GM06990 (cell line): ENCODE results near the gene SPRYD3.

Experiments
- DNase-seq: peaks from one replicate; pipeline ENCODE4 v3.0.0-alpha.2; 2011; ENCODE audit not compliant: insufficient read length; ENCODE audit errors: extremely low read depth
- H3K27me3 ChIP-seq: replicated peaks from 2 replicates; pipeline ENCODE4 v1.6.0; 2011; ENCODE audit warnings: low read length; ENCODE audit not compliant: control insufficient read depth, insufficient read depth
- H3K36me3 ChIP-seq: 2 replicates; pipeline ENCODE4 v1.5.1; 2011; ENCODE audit warnings: low read length; ENCODE audit not compliant: control insufficient read depth, insufficient read depth
- H3K4me3 ChIP-seq: replicated peaks from 2 replicates; pipeline ENCODE4 v1.5.1; 2011; ENCODE audit warnings: low read depth, mild to moderate bottlenecking, control low read depth, low read length
- TF ChIP-seq, protein P1 (sequence below): IDR thresholded peaks from 2 replicates; pipeline ENCODE4 v1.5.1; 2011; ENCODE audit warnings: low read length, control low read depth, mild to moderate bottlenecking, inconsistent platforms; ENCODE audit not compliant: insufficient read depth, poor library complexity, severe bottlenecking

The SPRYD3 gene

DNA sequence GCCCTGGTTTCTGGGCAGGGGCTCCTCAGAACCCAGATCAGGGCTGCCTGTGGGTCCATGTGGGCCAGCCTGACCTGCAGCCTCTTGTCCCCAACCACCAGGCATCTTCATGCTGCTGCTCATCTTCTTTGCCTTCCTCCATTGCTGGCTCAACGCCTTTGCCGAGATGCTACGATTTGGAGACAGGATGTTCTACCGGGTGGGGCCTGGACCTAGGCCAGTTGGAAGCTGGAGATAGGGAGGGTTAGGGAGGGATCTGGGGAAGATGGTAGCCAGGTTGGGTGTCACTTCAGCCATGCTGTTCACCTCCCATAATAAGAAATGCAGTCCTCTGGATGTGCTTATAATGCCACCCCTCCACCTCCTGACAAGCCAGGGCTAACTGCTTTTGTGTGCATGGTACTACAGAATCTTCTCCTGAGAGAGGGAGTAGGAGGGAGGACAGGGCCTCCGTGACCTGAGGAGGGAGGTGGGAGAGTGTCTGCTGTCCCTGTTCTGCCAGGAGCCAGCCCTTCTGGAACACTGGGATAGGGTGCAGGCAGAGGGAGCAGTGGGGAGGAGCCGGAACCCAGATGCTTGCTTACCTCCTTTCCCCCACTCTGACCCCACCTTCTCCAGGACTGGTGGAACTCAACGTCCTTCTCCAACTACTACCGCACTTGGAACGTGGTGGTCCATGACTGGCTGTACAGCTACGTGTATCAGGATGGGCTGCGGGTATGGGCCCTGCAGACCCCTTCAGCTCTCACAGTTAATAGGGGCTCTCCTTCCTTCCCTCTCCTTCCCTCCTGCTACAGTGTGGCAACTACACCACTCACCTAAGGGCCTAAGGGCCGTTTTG lies 41.7 kb upstream of the SPRYD3 start:
- no peaks in the 10 kb centered on the region for H3K27me3 ChIP-seq
- no peak for DNase-seq
- H3K4me3 ChIP-seq, result no peak overlapping the region

DNA sequence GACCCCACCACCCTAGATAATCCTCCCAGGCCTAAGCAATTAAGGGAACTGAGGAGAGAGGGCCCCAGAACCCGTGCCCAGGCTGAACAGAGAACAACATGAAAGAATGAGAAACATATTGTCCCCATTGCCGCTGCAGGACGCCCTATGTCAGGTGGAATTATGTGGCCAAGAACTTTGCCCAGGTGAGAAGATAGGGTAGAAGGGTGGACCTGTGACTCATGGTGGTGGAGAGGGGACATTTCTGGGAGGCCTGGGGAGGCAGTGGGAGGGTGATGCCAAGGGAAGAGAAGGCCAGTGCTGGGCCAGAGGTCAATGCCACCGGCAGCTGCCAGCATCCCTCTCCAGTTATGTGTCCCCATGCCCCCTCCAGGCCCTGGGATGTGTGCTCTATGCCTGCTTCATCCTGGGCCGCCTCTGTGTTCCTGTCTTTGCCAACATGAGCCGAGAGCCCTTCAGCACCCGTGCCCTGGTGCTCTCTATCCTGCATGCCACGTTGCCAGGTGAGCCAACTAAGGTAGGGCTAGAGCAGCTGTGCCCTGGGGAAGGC lies 39.6 kb upstream of the SPRYD3 start:
- no peaks in the 10 kb centered on the region for H3K27me3 ChIP-seq
- no peaks in the 10 kb centered on the region for H3K36me3 ChIP-seq
- TF ChIP-seq, protein P1, sequence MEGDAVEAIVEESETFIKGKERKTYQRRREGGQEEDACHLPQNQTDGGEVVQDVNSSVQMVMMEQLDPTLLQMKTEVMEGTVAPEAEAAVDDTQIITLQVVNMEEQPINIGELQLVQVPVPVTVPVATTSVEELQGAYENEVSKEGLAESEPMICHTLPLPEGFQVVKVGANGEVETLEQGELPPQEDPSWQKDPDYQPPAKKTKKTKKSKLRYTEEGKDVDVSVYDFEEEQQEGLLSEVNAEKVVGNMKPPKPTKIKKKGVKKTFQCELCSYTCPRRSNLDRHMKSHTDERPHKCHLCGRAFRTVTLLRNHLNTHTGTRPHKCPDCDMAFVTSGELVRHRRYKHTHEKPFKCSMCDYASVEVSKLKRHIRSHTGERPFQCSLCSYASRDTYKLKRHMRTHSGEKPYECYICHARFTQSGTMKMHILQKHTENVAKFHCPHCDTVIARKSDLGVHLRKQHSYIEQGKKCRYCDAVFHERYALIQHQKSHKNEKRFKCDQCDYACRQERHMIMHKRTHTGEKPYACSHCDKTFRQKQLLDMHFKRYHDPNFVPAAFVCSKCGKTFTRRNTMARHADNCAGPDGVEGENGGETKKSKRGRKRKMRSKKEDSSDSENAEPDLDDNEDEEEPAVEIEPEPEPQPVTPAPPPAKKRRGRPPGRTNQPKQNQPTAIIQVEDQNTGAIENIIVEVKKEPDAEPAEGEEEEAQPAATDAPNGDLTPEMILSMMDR, result no peak
- no peak for DNase-seq
- H3K4me3 ChIP-seq, result no peak overlapping the region

More for the DNA sequence above, 41.7 kb upstream of the SPRYD3 start:
- TF ChIP-seq, protein P1, result no peak
- no peaks in the 10 kb centered on the region for H3K36me3 ChIP-seq

DNA sequence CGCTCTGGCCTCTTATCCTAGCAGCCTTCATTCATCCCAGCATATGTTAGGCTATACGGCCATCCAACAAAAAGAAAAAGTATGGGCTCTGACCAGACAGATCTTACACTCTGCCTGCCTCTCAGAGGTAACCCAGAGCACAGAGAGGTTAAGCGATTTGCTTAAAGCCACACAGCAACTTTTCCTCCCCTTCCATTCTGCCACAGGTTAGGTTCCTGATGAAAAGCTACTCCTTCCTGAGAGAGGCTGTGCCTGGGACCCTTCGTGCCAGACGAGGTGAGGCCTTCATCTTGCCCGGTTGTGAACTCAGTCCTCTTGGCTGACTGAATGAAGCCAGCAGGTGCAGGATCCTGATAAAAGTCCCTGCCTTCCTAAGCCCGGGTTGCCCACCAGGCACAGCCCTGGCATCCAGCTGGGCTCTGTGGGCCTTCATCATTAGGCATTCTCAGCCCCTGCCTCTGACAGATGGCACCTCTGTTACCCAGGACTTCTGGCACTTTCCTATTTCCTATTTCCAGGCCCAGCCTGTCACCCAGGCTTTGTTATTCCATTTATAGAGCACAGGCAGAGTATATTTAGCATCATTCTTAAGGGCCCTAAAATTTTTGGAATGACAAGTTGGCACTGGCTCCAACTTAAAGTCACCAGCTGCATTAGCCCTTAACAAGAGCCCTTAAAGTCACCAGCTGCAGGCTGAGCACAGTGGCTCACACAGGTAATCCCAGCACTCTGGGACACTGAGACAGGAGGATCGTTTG lies 36.9 kb upstream of the SPRYD3 start:
- no peaks in the 10 kb centered on the region for H3K27me3 ChIP-seq
- no peak for DNase-seq
- no peaks in the 10 kb centered on the region for H3K36me3 ChIP-seq
- H3K4me3 ChIP-seq, result no peak overlapping the region
- TF ChIP-seq, protein P1, result no peak

DNA sequence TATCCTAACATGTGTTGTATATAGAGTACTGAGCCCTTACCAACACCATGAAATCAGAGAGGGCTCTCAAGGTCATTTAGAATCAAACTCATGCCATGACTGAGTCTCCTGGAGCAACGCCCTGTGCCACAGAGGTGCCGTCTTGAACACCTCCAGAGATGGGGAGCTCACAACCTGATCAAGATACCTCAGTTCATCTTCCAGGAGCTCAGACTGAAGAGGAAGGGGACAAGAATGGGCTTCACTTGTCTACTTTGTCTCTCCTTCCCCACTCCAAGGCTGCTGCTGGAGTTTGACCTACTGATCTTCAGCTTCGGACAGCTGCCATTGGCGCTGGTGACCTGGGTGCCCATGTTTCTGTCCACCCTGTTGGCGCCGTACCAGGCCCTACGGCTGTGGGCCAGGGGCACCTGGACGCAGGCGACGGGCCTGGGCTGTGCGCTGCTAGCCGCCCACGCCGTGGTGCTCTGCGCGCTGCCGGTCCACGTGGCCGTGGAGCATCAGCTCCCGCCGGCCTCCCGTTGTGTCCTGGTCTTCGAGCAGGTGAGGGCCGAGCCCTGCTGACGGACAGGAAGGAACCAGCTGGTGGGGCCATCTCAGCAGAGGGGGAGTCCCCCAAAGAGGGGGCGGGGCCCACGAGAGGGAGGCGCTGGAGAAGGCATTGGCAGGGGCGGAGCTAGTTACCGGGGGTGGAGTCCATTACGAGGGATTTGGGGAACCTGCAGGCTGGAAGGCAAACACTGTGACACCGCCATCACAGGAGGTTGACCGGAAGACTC lies 36.1 kb upstream of the SPRYD3 start:
- no peaks in the 10 kb centered on the region for H3K27me3 ChIP-seq
- H3K36me3 ChIP-seq, result no peaks in the 10 kb centered on the region
- no peak for DNase-seq
- no peak overlapping the region for H3K4me3 ChIP-seq
- TF ChIP-seq, protein P1, result no peak

DNA sequence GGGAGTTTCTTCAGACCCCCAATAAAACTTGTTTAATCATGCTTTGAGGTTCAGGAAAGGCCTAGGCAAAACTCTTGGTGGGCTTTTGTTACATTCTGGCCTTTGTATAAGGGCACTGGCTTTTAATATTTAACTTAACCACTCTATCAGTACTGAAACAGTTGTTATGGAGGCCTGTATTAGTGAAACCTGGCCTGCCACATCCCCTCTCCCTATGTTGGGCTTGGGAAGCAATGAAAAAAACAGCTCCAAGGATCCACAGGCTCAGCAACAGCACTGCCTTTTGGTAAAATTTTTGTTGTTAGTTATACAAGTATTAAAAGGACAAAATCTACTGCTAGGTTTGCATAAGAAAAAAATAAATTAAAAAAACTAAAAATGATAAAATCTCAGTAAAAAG lies 34.8 kb upstream of the SPRYD3 start:
- no peak overlapping the region for H3K4me3 ChIP-seq
- DNase-seq, result no peak
- H3K27me3 ChIP-seq, result no peaks in the 10 kb centered on the region
- no peaks in the 10 kb centered on the region for H3K36me3 ChIP-seq
- TF ChIP-seq, protein P1, result no peak
